Stimulated activated CD4-positive, alpha-beta T cell treated with anti-CD3 and anti-CD28 coated beads, Interleukin-1b, Interleukin-23, amount 100 ng/mL, for 24 hours (primary cell): ENCODE results near the gene PRLH.
A peak's percentile ranks its signal among the peaks of the same experiment; 100 is the strongest.

Experiments used
- DNase-seq, 4 experiments: peaks; one replicate each; pipeline ENCODE4 v3.0.0-alpha.2; 2020; ENCODE audit warnings: low read depth in 4 of 4, low spot score in 1 of 4

Gene PRLH

DNA sequence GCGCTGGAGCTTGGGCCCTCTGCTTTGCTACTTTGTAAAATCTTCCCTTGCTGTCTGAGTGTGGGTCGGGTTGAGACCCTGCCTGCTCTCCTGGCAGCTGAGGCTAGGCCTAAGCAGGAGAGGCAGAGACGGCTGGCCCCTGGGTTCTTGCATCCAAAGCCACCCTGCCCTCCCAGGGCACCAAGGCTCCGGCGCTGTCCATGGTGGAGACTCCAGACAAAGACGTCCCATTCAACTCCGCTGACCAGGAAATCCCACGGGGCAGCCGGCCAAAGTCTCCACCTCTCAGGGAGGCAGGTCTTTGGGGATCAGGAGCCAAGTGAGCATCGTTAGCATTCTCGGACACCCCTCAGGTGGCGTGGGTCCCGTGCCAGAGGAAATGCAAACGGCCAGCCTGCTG is 2.6 kb upstream of the PRLH start:
- DNase-seq: no peak

- DNase-seq: no peak
Measured at GRCh38 chr2:237564526-237565131, 1.7 kb upstream of the PRLH start.

DNA sequence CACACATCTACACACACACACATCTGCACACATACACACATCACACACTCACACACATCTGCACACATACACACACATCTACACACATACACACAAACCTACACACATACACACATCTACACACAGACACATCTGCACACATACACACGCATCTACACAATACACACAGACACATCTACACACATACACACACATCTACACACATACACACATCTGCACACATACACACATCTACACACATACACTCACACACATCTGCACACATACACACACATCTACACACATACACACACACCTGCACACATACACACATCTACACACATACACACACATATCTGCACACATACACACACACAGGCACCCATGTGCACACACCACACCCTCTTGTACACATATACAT is 400 bp upstream of the PRLH start:
- no peak for DNase-seq

- no peak for DNase-seq
Measured at GRCh38 chr2:237567276-237568029, 1.1 kb downstream of the PRLH start.

DNA sequence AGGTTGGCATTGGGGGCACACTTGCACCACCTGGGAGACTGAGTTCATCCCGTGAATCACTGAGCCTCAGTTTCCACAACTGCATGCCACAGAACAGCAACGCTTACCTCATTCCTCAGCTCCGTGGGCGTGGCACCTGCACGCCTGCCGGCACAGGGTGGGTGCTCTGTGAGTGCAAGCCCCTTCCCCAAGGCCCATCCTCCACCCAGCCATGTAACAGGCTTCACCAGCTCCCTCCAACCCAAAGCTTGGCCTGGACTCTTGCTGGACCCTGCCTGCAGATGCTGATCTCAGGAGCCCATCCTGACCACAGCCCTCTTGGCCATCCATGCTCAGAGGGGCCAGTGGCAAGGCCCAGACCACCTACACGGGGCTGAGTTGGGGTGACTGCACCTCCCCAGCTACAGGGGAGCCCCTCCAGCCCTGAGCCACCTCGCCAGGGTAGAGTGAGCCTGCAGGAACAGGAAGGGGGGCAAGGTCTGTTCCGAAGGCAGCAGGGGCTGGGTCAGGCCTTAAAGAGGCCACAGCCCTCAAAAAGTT is 1.8 kb downstream of the PRLH start:
- DNase-seq: no peak

- DNase-seq: no peak
Measured at GRCh38 chr2:237569041-237569440, 2.7 kb downstream of the PRLH start.

DNA sequence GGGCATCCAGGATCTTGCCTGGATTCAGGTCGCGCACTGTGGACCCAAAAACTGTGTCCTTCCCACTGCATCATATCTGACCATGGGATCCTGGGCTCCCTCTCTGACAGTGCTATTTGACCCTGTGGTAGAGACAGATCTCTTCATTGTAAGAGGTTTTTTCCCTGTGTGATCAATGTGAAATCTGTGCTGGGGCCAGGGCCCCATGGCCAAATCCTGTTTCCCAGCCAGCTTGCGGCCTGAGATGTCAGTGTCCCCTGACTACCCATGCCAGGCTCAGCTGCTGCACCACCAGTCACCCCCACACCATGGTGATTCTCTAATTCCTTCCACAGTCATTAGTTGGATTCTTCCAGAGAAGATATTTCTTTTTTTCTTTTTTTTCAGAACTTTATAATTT is 3.5 kb downstream of the PRLH start:
- no peak for DNase-seq

DNA sequence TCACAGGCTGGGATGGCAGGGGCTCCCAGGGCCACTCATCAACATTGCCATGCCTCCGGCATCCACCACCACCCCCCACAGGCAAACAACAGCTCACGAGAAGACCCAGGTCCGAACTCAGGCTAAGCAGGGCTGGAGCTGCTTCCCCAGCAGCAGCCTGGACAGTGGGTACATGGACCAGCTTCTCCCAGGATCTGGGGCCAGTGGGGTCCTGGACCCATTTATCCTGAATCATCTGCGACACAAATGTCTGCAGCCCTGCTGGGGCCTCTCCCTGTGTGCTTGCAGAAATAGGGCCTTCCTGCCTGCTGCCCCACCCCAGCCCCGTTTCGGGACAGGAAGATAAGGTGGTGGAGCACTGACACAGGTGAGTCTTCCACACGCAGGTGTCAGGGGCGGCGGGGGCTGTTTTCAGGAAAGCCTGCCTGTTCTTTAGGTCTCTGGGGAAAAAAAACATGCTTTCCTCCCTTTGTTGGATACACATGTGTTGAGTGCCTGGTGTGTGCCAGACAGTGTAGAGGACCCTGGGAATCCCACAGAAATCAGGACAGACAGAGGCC is 4.5 kb downstream of the PRLH start:
- no peak for DNase-seq

- DNase-seq: no peak
Measured at GRCh38 chr2:237571551-237571950, 5.2 kb downstream of the PRLH start.

- peak; percentile 83 to 95 (median 88) for DNase-seq
Measured at GRCh38 chr2:237572021-237572741, 5.8 kb downstream of the PRLH start.

GRCh38 chr2:237572742-237573101 is 6.3 kb downstream of the PRLH start:
- no peak for DNase-seq

GRCh38 chr2:237573721-237574415 is 7.5 kb downstream of the PRLH start:
- DNase-seq: no peak

DNA sequence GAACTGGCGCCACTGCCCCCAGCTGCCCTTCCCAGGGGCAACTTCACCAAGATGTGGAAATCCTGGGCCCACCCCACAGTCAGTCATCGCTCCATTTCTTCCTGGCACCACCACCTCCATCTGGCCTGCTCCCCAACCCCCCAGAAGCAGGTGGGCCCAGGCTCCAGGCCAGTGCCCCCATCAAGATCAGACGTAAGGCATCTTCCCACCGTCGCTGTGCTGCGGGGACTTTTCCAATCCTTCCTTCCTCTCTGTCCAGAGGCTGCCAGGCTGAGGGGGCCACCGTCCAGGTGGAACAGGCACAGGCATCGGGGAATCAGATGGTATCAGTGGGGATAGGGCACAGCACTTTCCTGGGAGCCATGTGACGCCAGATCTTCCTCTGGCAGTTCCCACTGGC is 8.1 kb downstream of the PRLH start:
- no peak for DNase-seq

GRCh38 chr2:237574894-237575868 is 8.8 kb downstream of the PRLH start:
- no peak for DNase-seq

GRCh38 chr2:237575869-237576862 is 9.8 kb downstream of the PRLH start:
- DNase-seq: no peak

DNA sequence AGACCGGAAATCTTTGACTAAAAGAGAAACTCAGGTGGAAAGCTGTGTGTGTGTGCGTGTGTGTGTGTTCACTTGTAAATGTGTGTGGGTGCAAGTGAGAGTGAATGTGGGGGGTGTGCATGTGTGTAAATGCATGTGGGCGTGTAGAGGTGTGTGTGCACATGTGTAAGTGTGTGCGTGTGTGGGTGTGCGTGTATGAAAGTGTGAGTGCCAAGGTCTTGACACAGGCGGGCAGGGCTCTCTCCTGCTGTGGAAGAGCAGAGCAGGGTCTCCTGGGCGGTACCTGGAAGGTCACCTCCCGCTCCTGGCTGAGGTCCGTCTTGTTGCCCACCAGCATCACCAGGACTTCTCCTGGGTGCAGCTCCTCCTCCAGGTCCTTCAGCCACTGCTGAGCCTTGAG is 10.6 kb downstream of the PRLH start:
- DNase-seq: no peak

DNA sequence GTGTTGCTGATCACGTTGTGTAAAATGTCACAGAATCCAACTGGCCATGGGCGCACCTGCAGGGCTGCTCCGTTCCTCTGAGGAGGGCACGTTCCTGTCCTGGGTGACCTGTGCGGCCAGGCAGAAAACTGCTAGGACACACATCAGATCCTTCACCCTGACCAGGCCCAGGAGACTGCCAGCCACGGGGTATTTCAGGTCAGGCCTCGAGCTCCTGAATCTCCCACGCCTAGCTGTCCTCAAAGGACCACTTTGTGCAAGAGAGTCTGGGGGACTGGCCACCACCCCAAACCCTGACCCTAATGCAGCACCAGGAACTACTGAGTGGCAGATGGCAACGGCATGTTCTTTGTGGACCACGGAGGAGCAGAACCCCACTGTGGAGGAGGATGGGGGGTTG is 11.1 kb downstream of the PRLH start:
- no peak for DNase-seq

DNA sequence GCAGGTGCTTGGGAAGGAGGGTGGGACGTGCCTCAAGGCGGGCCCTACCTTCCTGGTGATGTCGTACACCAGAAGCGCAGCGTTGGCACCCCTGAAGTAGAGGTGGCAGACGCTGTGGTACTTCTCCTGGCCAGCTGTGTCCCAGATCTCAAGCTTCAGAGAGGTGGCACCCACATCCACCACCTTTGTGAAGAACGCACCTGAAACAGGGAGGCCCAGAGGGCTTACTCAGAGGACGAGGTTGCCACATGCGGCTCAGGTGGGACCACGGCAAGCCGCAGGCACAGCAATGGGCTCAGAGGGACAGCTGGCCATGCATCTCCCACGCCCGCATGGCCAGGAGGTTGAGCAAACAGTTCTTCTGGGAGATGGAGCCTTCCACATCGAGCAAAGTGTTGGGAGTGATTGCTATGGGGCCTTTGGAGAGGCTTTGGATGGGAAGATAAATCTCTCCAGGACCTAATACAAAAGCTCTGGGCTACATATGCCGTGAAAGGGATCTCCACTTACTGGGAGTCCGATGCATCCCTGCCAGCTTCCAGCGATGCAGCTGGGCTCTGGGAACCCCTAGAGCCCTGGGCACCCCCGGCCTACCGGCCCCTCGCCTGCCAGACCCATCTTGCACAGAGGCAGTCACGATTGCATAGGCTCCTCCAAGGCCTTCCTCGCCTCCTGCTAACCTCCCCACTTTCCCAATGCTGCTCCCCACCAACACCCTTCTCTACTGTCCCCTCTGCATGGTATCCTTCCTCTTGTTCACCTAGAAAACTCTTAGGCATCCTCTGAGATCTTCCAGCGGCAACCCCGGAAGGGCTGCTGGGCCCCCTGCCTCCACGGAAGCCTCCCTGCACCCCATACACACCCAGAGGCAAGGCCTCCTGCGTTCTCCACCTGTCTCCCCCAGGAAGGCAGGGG is 11.8 kb downstream of the PRLH start:
- DNase-seq: no peak
